GM18511 (cell line): ENCODE measurements around the gene SLC38A2.
A peak's percentile ranks its signal among the peaks of the same experiment; 100 is the strongest.
"Not testable (repeated sequence)": the region's sequence is repeated elsewhere in the genome, so short reads cannot be mapped to it uniquely, and the experiment has no call there.

Source experiments
- ATAC-seq: cut with Tn5 transposase; IDR thresholded peaks from one replicate; pipeline ENCODE4 v1.9.1; 2021; ENCODE audit warnings: mild to moderate bottlenecking, moderate library complexity; ENCODE audit not compliant: unreplicated experiment

The SLC38A2 gene

GRCh38 chr12:46372544-46373300 lies at the start of gene SLC38A2:
TSS of gene SLC38A2 (minus strand) at chr12:46372773. CDS start at chr12:46371293, 1,480 bp downstream.
- peak; percentile 85 for ATAC-seq

- no peak for ATAC-seq
Measured at GRCh38 chr12:46419675-46420074, 47.1 kb upstream of the SLC38A2 start.

GRCh38 chr12:46415552-46415951 lies 43.0 kb upstream of the SLC38A2 start:
- no peak for ATAC-seq

GRCh38 chr12:46414591-46415268 lies 42.2 kb upstream of the SLC38A2 start:
- ATAC-seq, result no peak

- ATAC-seq, result no peak
Measured at GRCh38 chr12:46413368-46413767, 40.8 kb upstream of the SLC38A2 start.

- ATAC-seq, result no peak
Measured at GRCh38 chr12:46412857-46413256, 40.3 kb upstream of the SLC38A2 start.

GRCh38 chr12:46410495-46410894 lies 37.9 kb upstream of the SLC38A2 start:
- ATAC-seq, result no peak

GRCh38 chr12:46409974-46410373 lies 37.4 kb upstream of the SLC38A2 start:
- no peak for ATAC-seq

- ATAC-seq, result no peak
Measured at GRCh38 chr12:46409342-46409741, 36.8 kb upstream of the SLC38A2 start.

GRCh38 chr12:46408441-46408840 lies 35.9 kb upstream of the SLC38A2 start:
- no peak for ATAC-seq

GRCh38 chr12:46407361-46407760 lies 34.8 kb upstream of the SLC38A2 start:
- no peak for ATAC-seq

GRCh38 chr12:46406352-46407027 lies 33.9 kb upstream of the SLC38A2 start:
- ATAC-seq, result no peak

GRCh38 chr12:46404733-46405132 lies 32.2 kb upstream of the SLC38A2 start:
- ATAC-seq, result no peak

GRCh38 chr12:46404225-46404631 lies 31.7 kb upstream of the SLC38A2 start:
- peak; percentile 53 for ATAC-seq

- ATAC-seq, result peak; percentile 30
Measured at GRCh38 chr12:46403719-46404070, 31.1 kb upstream of the SLC38A2 start.

- no peak for ATAC-seq
Measured at GRCh38 chr12:46402941-46403718, 30.6 kb upstream of the SLC38A2 start.

- ATAC-seq, result no peak
Measured at GRCh38 chr12:46402451-46402850, 29.9 kb upstream of the SLC38A2 start.

- no peak for ATAC-seq
Measured at GRCh38 chr12:46401662-46402061, 29.1 kb upstream of the SLC38A2 start.

GRCh38 chr12:46400406-46400805 lies 27.8 kb upstream of the SLC38A2 start:
- ATAC-seq, result no peak

- ATAC-seq, result not testable (repeated sequence)
Measured at GRCh38 chr12:46399461-46400248, 27.1 kb upstream of the SLC38A2 start.
